ENCODE measurements around the gene CT47C1.

DNA sequence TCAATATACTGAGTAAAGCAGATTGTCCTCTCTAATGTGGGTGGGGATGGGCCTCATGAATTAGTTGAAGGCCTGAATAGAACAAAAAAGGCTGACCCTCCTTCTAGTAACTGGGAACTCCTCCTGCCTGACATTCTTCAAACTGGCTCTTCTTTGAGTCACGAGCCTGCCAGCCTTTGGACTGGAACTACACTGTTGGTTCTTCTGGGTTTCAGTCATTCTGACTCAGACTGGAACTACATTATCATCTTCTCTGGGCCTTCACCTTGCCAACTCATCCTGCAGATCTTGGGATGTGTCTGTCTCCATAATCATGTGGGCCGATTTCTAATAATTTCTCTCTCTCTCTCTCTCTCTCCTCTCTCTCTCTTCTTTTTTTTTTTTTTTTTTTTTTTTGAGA, 26.9 kb upstream of the CT47C1 start:
- TF ChIP-seq EZH2 (IDR thresholded peaks at IDR 0.05; ENCODE audit: insufficient read depth, low read length) = no peak
- no peak for TF ChIP-seq CTCF (IDR thresholded peaks at IDR 0.05; ENCODE audit: insufficient read depth, low read depth, low read length)

Measured in astrocyte (in vitro differentiated cells and primary cell).